ENCODE data around the gene CRK.
A peak's percentile ranks its signal among the peaks of the same experiment; 100 is the strongest.

Gene CRK

DNA sequence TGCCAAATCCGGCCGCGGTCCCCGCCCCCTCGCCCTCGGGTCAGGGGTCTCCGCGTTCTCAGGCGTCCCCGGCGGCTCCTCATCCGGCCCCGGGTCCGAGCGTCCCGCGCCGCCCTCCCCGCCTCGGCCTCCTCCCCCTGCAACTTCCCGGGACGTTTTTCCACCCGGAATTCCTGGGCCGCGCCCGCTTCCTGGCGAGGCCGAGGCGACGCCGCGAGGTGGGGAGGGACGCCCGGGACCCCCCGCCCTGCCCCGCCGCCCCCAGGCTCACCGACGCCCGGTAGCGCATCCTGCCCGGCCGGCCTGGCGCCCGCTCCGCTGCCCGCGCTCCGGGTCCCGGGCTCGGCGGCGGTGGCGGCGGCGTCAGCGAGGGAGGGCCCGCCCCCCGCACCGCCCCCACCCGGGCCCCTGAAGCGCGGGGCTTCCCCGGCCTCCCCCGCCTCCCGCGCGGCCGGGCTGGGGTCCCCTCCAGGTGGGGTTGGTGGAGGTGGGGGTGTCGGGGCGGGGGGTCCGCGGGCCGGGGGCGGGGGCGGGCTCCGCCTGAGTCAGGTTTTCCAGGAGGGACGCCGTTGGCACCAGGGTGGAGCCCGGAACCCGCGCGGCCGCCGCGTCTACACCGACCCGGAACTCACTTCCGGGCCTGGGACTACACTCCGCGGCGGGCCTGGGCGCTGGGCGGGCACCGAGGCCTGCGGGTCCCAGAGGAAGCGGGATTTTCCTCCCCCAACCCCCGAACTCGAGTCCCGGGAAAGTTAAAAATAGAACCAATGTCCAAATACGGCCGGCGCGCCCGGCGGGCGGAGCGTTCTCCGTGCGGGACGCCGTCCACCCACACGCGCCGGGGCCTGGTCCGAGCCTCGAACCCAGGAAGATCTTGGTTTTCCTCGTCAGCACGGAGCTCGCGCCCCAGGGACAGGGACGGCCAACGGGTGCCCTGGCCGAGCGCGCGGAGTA is 29.7 kb upstream of the CRK start:
- DNase-seq = peak; percentile 62

GRCh38 chr17:1484676-1485422 is 28.8 kb upstream of the CRK start:
- peak; percentile 33 for DNase-seq

DNA sequence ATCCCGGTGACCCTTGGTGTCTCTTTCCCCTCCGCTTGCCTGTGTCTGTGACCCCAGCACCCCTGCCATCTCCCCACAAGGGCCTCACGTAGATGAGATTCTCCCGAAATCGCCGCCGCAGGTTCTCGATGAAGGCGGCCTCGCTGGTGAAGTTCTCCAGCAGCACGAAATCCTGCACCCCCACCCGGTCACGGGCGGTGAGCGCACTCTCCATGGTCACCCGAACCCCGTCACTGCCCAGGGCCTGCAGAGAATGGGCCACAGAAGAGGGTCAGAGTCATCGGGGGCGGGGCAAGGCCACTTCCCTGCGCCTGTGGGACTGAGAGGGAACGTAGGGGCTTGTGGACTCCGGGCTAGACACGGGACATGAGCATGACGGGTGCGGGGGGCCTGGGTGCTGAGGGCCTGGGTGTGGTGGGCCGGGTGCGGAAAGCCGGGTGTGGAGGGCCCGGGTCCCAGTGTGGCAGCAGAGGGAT is 28.1 kb upstream of the CRK start:
- DNase-seq = no peak

DNA sequence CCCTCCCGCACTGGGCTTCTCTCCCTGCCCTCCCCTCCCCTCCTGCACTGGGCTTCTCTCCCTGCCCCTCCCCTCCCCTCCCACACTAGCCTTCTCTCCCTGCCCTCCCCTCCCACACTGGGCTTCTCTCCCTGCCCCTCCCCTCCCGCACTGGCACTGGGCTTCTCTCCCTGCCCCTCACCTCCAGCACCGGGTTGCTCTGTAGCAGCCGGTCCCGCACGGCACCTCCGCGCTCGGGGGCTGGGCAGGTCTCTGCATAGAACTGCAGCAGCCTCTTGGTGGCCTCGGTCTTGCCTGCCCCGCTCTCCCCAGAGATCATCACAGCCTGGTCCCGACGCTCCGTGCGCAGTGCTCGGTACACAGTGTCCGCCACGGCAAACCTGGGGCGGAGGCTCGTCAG is 26.6 kb upstream of the CRK start:
- DNase-seq = no peak

- no peak for DNase-seq
These were observed 25.7 kb upstream of the CRK start for GRCh38 chr17:1481736-1482135.

- DNase-seq = peak; percentile 21
These were observed 24.9 kb upstream of the CRK start for GRCh38 chr17:1480747-1481465.

DNA sequence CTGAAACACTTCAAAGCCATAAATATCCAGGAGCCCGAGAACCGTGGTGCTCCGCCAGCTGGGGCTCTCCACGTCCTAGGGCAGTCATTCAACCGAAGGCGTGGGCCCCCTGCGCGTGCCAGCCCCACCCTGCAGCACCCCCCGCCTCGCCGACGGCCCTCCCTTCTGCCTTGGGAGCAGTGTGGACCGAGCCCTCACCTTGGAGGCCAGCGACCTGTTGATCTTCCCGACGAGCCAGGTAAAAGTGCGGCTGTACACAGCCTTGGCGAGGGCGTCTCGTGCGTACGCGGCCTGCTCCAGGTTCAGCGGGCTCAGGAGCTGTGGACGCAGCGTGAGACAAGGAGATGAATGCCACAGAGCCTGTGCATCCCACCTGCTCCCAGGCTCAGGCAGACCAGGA is 22.4 kb upstream of the CRK start:
- DNase-seq = no peak

DNA sequence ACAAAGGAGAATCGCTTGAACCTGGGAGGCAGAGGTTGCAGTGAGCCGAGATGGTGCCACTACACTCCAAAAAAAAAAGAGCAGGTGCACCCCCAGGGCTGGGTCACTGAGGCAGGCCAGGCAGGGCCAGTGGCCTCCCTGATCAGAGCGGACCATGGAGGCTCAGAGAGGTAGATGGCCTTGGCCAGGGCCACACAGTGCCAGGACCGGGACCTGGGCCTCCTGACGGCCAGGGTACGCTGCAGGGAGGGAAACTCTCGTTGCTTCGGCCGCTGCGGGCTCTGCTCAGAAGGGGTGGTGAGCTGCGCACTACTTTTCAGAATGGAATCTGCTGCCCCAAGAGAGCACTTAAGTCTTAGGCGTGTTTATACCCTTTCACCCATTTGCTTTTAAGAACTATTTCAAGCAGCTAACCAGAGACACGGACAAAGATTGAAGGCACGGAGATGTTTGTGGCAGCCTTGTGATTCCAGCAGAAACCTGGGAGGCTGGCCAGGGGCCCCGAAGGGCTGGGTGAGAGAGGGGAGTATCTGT is 19.4 kb upstream of the CRK start:
- DNase-seq = no peak

GRCh38 chr17:1474402-1475189 is 18.6 kb upstream of the CRK start:
- no peak for DNase-seq

- no peak for DNase-seq
These were observed 17.8 kb upstream of the CRK start for GRCh38 chr17:1473841-1474240.

- DNase-seq = no peak
These were observed 17.1 kb upstream of the CRK start for GRCh38 chr17:1473170-1473569.

- DNase-seq = no peak
These were observed 16.1 kb upstream of the CRK start for GRCh38 chr17:1471911-1472821.

DNA sequence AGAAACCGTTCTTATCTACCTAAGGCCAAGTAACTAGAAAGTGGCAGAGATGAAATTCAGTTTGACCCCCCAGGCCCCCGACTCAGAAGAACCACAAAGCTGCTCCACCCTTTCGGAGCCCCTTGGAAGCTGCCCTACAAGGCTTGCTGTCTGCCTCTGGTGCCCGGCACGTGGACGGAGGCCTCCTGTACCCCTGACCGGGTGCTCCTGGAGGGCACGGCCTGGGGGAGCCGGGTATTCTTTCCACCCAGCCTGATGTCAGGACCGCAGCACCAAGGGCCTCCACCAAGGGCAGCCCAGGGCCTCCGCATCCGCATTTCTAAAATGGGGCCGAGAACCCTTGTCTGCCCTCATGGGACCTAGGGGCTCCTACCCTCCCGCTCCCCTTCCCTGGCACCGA is 15.5 kb upstream of the CRK start:
- no peak for DNase-seq

GRCh38 chr17:1470755-1471462 is 14.9 kb upstream of the CRK start:
- no peak for DNase-seq

- no peak for DNase-seq
These were observed 14.2 kb upstream of the CRK start for GRCh38 chr17:1470071-1470754.

GRCh38 chr17:1469231-1469852 is 13.3 kb upstream of the CRK start:
- DNase-seq = peak; percentile 48

GRCh38 chr17:1467898-1468492 is 12.0 kb upstream of the CRK start:
- no peak for DNase-seq

DNA sequence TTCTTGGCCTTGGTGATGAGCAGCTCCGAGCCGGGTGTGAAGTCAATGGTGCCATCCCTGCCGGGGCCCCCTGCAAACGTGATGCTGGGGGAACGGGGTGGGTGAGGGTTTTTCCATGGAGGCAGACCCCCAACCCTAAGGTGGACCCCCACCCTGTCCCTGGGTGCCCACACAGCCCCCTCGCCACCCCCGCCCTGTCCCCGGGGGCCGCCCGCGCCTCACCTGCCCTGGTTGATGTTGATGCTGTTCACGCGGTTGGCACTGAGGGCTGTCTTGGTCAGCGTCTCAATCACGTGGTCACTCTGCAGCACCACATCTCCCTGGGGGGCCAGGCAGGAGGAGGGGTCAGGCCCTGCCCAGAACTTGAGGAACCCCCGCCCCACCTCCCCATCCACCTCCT is 11.2 kb upstream of the CRK start:
- no peak for DNase-seq

GRCh38 chr17:1464186-1464585 is 8.2 kb upstream of the CRK start:
- no peak for DNase-seq
